ENCODE data around the gene TSPAN15.

- TF ChIP-seq CTCF (IDR thresholded peaks at IDR 0.05; ENCODE audit: low read length) (no peak), EZH2 (IDR thresholded peaks at IDR 0.05; ENCODE audit: borderline replicate concordance, low read length) (no peak)
Measured at GRCh38 chr10:69406816-69407580, 44.3 kb upstream of the TSPAN15 start.
